GM12892 (cell line): ENCODE results near the gene DGKI.

Experiments
- DNase-seq: peaks from one replicate; pipeline ENCODE4 v3.0.0; 2011; ENCODE audit not compliant: insufficient read length
- FAIRE-seq: peaks from 2 replicates; lab custom pipeline; 2011; peaks lifted over from hg19 to GRCh38; lab: Jason Lieb, UNC
- POLR2A ChIP-seq: IDR thresholded peaks from 2 replicates; pipeline ENCODE4 v1.6.1; 2011; ENCODE audit warnings: low read depth, low read length, control low read depth
- POLR2AphosphoS5 ChIP-seq: IDR thresholded peaks from 2 replicates; pipeline ENCODE4 v1.6.1; 2011; ENCODE audit warnings: low read depth, low read length, control low read depth
- TAF1 ChIP-seq: IDR thresholded peaks from 2 replicates; pipeline ENCODE4 v1.6.1; 2011; ENCODE audit warnings: low read depth, mild to moderate bottlenecking, control low read depth, low read length, borderline replicate concordance

DGKI gene

GRCh38 chr7:137373507-137373906 lies 473.3 kb downstream of the DGKI start:
- DNase-seq (no peak), FAIRE-seq (no peak)
- TF ChIP-seq POLR2A (no peak), TAF1 (no peak), POLR2AphosphoS5 (no peak)

DNA sequence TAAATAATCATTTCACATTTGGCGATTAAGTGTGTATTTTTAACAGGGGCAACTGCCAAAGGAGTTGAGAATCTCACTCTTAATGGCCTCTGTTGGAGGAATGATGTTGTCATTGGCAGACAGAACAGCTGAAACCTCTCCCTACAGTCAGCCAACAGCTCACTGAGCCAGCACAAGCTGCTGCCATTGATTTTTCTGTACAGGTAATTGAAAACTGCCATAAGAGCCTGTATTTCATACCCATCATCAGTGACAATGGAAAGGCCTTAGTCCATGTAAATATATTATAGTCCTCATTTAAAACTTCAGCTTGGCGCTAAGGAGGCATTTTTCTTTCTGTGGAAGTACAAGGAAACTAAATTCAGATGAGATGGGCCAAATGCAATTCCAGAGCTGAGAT lies 475.2 kb downstream of the DGKI start:
- FAIRE-seq, result no peak
- DNase-seq, result no peak
- TF ChIP-seq POLR2A (no peak), POLR2AphosphoS5 (no peak), TAF1 (no peak)

- DNase-seq (no peak), FAIRE-seq (no peak)
- no peak for TF ChIP-seq POLR2AphosphoS5
- TF ChIP-seq TAF1, result no peak
- no peak for TF ChIP-seq POLR2A
Measured at GRCh38 chr7:137366995-137367394, 479.8 kb downstream of the DGKI start.

DNA sequence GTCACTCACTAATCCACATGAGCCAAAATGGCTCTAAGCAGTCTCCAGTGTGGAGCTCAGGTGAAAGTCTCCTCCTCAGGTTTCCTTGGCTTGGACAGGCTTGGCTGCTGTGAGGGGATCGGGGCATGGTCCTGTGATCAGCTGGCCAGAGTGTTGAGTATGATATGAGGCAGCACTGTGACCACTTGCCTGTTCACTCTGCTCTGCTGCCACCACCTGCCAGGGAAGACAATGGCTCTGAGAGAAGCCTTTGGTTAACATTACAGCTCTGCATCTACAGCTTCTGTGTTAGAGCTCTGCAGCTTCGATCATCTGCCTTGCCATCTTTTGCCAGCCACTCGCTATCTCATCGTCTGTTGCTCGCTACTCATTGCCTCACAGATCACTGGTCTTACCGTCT lies 483.1 kb downstream of the DGKI start:
- DNase-seq, result no peak
- FAIRE-seq, result no peak
- TF ChIP-seq POLR2AphosphoS5 (no peak), POLR2A (no peak)

DNA sequence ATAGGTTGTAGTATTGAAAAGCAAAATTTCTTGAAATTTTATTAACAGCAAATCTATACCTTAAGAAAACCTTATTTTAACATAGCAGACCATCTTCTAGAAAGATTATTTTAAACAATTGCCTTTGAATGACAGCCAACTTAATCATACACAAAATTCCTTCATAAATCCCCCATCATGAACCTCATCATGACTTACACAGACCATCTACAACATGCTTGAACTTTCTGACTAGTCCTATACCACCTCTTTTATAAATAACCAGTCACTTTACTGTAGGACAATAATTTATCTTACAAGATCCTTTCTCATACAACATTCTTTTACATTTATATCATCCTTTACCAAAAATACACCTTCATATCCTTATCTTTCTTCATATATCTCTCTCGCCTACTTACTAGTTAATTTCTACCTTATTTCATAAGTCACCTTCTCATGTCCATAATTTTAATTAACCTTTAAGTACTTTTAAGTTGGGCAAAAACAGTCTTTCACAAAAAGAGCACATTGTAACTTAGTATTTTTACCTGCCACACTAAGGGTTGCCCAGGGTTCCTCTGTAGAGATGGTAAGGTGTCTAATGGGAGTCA lies 486.6 kb downstream of the DGKI start:
- DNase-seq, result no peak
- TF ChIP-seq TAF1 (no peak), POLR2A (no peak), POLR2AphosphoS5 (no peak)
- FAIRE-seq, result no peak

DNA sequence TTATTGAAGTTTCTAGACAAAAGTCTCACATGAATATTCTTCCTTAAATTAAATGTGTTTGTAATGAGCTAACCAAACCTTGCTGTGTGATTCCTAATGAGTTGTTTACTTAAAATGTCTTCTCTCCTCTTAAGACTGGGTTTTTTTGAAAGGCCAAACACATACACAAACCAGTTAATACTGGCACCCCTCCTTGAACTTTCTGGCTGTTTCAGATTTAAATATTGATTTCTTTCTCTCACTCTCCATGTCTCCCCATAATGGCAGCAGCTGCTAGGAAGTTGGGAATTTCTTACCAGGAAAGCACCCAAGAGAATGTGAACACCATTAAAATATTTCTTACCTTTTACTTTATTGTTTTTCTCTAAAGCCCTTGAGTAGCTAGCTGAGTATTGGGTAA lies 491.8 kb downstream of the DGKI start:
- no peak for FAIRE-seq
- TF ChIP-seq POLR2AphosphoS5, result no peak
- no peak for TF ChIP-seq POLR2A
- no peak for TF ChIP-seq TAF1
- DNase-seq, result no peak

DNA sequence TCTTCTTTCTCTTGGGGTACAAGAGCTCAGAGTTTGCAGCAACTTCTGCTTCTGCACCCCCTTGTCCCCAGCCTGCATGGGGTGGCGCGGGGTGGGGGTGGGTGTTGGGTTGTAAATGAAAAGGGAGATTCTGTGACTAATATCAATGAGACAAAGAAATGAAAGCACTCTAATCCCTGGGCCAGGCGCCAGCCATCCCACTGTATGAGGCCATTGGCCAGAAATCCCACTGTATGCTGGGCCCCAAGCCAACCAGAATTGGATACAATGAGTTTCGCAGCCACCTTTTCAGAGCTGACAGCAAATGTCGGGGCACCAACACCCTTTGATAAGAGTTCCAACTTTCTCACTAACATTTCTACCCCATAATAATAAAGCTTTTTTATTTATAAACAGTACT lies 492.4 kb downstream of the DGKI start:
- DNase-seq (no peak), FAIRE-seq (no peak)
- TF ChIP-seq POLR2AphosphoS5, result no peak
- TF ChIP-seq POLR2A, result no peak
- TF ChIP-seq TAF1, result no peak

GRCh38 chr7:137351941-137352340 lies 494.8 kb downstream of the DGKI start:
- TF ChIP-seq POLR2AphosphoS5 (no peak), TAF1 (no peak), POLR2A (no peak)
- no peak for DNase-seq
- FAIRE-seq, result no peak

DNA sequence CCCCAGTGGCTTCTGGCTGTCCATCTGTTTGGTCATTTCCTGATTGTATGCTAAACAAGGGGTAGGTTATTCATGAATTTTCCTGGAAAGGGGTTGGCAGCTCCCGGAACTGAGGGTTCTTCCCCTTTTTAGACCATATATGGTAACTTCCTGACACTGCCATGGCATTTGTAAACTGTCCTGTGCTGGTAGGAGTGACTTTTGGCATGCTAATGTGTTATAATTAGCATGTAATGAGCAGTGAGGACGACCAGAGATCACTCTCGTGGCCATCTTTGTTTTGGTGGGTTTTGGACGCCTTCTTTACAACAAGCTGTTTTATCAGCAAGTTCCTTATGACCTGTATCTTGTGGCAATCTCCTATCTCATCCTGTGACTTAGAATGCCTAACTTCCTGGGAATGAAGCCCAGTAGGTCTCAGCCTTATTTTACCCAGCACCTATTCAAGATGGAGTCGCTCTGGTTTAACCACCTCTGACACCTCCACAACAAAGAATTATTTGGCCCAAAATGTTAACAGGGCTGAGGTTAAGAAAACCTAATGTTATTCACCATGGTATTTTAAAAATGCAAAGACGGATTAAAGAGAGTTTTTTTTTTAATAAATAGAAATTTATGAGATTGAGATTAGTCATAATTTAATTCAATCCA lies 500.9 kb downstream of the DGKI start:
- no peak for FAIRE-seq
- no peak for DNase-seq
- TF ChIP-seq POLR2AphosphoS5, result no peak
- TF ChIP-seq TAF1, result no peak
- no peak for TF ChIP-seq POLR2A

- no peak for FAIRE-seq
- TF ChIP-seq TAF1 (no peak), POLR2A (no peak), POLR2AphosphoS5 (no peak)
- DNase-seq, result no peak
Measured at GRCh38 chr7:137343281-137343841, 503.4 kb downstream of the DGKI start, which contains the start of gene PTN. TSS of gene PTN (minus strand) at chr7:137343733. CDS start at chr7:137254973, 88,760 bp downstream.

- no peak for TF ChIP-seq POLR2A
- no peak for TF ChIP-seq POLR2AphosphoS5
- TF ChIP-seq TAF1, result no peak
- no peak for DNase-seq
- FAIRE-seq, result no peak
Measured at GRCh38 chr7:137342828-137343261, 503.9 kb downstream of the DGKI start.

- no peak for TF ChIP-seq POLR2AphosphoS5
- DNase-seq (no peak), FAIRE-seq (no peak)
Measured at GRCh38 chr7:137342265-137342664, 504.5 kb downstream of the DGKI start.
